Measurements from ENCODE around the gene STYXL1.

The STYXL1 gene

DNA sequence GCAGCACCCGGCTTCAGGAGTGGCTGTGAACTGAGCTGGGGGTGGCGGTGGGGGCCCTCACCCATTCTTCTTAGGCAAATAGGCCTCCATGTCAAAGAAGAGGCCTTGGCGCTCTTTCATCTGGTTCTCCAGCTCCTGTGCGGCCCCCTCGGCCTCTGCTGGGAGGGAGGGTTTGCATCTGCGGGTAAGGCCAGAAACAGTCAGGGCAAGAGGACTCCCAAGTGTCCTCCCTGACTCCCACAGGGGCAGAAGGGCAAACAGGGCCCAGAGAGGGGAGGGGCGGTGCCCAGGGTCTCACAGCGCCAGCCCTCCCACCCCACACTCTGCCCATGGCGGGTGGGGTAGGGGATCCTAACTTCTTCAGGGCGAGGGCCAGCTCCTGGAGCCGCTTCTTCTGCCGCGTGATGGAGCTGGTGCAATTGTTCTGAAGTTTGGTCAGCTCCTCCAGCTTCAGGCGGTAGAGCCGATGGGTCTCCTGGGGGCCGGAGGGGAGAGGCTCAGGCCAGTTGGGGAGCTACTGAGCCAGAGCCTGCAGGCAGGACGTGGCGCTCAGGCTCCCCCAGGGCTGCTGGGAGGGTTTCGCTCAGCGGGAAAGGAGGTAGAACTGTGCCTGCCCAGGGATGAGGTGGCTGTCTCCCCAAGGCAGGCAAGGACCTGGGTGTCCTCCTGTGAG lies 55.6 kb downstream of the STYXL1 start:
- no peak for DNase-seq (ENCODE audit: low spot score)
- no peak for TF ChIP-seq CTCF (IDR thresholded peaks at IDR 0.05; ENCODE audit: borderline replicate concordance, control extremely low read depth, extremely low read depth, insufficient read depth, missing control alignments)
- in situ Hi-C loops (cut with MboI; ENCODE audit: low sequenced_read_pairs, unreplicated experiment), result no loop called here

GRCh38 chr7:75991531-75992082 lies 56.2 kb downstream of the STYXL1 start:
- DNase-seq (ENCODE audit: low spot score), result no peak
- TF ChIP-seq CTCF (IDR thresholded peaks at IDR 0.05; ENCODE audit: borderline replicate concordance, control extremely low read depth, extremely low read depth, insufficient read depth, missing control alignments), result no peak
- in situ Hi-C loops (cut with MboI; ENCODE audit: low sequenced_read_pairs, unreplicated experiment), result no loop called here

DNA sequence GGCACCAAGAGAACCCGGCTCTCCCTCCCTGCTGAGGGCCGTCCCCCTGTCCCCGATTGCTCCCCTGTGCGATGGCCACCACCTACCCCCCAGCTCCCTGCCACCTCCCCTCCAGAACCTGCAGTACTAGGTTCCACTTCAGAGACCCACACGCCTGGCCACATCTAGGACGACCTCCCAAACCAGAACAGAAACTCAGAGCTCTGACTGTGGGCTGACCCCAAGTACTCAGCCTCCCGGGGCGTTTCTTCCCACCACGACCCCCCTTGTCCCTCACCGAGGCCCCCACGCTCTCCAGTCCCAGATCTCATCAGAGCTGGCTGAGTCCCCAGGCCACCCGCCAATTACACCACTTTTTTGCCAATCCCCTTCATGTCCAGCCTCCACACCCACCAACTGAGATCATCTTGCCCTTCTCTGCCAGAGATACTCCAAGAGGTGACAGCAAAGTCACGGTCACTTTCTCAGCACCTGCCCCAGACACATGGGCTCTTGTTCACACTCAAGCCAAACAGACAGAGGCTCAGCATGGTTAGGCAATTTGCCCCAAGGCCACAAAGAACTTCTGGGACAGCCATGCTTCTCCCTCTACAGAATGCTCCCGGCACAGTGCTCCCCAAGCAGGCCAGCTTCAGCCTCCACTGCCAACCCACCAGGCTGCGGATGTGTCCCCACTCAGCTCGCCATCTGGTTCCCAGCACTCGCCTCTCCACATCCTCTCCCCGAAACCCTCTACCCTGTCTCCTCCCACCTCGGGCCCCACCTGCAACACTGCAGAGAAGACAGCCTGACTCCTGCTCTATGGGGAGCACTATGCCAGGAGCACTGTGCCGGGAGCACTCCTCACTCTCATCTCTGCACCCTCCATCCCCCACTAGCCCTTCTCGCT lies 58.1 kb downstream of the STYXL1 start:
- DNase-seq (ENCODE audit: low spot score), result no peak
- TF ChIP-seq CTCF (IDR thresholded peaks at IDR 0.05; ENCODE audit: borderline replicate concordance, control extremely low read depth, extremely low read depth, insufficient read depth, missing control alignments), result no peak
- in situ Hi-C loops (cut with MboI; ENCODE audit: low sequenced_read_pairs, unreplicated experiment), result no loop called here

DNA sequence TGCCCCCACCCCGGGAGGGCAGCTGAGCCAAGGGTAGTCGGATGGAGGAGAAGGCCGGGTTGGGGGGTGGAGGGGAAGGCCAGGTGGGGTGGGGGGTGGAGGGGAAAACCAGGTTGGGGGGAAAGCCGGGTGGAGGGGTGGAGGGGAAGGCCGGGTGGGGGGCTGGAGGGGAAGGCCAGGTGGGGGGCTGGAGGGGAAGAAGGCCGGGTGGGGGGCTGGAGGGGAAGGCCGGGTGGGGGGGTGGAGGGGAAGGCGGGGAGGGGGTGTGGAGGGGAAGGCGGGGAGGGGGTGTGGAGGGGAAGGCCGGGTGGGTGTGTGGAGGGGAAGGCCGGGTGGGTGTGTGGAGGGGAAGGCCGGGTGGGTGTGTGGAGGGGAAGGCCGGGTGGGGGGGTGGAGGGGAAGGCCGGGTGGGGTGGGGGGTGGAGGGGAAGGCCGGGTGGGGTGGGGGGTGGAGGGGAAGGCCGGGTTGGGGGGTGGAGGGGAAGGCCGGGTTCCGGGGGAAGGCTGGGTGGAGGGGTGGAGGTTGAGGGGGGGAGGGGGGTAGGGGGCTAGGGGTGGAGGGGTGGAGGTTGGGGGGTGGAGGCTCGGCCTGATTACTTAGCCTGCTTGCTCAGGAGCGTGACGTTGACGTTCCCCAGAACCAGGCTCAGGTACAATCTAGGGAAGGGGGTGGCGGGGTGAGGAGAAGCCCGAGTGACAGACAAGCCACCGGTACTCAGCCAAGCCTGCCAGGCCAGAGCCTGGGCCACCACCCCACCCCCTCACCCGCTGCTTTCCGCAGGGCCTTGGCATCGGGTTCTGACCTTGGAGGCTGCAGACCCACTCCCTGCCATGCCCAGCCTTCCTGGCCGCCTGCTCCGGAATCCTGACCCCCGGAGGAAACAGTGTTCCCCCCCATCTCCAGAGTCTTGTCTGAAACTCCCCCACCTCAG lies 59.0 kb downstream of the STYXL1 start:
- in situ Hi-C loops (cut with MboI; ENCODE audit: low sequenced_read_pairs, unreplicated experiment), result no loop called here
- DNase-seq (ENCODE audit: low spot score), result no peak
- TF ChIP-seq CTCF (IDR thresholded peaks at IDR 0.05; ENCODE audit: borderline replicate concordance, control extremely low read depth, extremely low read depth, insufficient read depth, missing control alignments), result no peak

DNA sequence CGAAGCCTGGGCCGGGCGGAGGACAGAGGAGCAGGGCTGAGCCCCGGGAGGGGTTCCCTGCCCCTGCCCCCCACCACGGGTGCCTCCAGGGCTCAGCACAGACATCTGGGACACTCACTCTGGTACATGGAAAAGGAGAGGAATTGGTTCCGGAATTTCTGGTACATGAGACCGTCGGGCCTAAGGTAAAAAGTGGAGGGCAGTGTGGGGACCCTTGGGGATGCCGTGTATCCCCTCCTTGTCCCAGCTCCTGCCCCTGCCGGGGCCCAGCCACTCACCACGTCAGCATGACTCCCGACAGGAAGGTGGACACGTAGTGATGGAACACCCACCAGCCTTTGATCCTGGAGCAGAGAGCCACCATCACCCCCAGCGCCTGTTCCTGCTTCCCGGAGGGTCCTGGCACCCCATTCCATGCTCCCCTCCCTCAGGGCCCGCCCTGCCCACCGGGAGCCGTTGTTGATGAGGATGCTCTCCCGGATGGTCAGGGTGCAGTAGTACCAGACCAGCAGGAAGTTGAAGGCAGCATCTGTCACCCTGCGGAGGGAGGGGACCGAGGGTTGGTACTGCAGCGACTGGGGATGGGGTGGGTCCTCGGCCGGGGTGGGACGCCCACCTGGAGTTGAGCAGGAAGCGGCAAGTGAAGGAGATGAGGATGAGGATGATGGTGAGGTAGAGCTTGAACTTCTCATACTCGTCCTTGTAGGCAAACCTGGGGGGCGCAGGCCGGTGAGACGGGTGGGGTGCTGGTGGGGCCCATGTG lies 59.8 kb downstream of the STYXL1 start:
- no peak for TF ChIP-seq CTCF (IDR thresholded peaks at IDR 0.05; ENCODE audit: borderline replicate concordance, control extremely low read depth, extremely low read depth, insufficient read depth, missing control alignments)
- in situ Hi-C loops (cut with MboI; ENCODE audit: low sequenced_read_pairs, unreplicated experiment), result no loop called here
- DNase-seq (ENCODE audit: low spot score), result no peak
